ENCODE measurements around the gene MED29. TPM values are rescaled to one million over a fixed set of nuclear protein-coding genes. Genes with fewer than 3 reads are reported as not detected.
"Not testable (repeated sequence)": the region's sequence is repeated elsewhere in the genome, so short reads cannot be mapped to it uniquely, and the experiment has no call there.

Gene MED29
- total RNA-seq, 2 experiments from 2014 or later, result 28.3 to 31.3 TPM

DNA sequence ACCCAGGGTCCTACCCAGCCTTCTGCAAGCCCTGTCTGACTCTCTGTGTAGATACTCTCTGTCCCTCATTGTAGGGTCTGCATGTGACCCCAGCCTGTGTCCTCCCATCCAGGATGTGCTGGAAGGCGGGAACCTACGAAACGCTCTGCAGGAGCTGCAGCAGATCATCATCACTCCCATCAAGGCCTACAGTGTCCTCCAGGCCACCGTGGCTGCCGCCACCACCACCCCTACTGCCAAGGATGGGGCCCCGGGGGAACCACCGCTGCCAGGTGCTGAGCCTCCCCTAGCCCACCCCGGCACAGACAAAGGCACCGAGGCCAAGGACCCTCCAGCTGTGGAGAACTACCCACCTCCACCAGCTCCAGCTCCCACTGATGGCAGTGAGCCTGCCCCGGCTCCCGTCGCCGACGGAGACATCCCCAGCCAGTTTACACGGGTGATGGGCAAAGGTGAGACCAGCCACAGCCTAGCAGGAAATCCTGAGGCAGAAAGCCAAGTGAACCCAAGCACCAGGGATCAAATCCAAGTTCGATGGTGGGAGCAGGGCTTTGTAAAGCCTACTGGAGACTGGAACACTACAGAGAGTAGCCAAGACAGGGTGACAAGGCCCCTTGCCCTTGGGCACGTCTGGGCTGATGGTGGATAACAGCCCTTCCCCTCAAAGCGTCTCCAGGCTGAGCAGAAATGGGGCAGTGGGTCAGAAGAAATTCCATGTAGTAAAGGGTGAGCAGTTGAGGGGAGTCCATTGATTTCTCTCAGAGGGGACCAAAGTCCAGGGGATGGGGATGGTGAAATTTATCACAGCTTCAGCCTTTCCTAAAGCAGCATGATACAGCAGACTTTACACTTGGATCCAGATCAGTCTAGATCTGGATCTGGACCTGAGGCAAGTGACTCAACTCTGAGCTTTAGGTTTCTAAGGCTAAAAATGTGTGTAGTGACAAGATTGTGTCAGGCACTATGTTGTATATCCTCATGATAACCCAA, 13.5 kb upstream of the MED29 start:
- H3K27ac ChIP-seq (ENCODE audit: low read depth, low read length, poor library complexity, severe bottlenecking), result no peak overlapping the region
- no peak for TF ChIP-seq EZH2phosphoT487 (IDR thresholded peaks at IDR 0.05; ENCODE audit: borderline replicate concordance, low read depth, low read length)
- TF ChIP-seq, protein P1, sequence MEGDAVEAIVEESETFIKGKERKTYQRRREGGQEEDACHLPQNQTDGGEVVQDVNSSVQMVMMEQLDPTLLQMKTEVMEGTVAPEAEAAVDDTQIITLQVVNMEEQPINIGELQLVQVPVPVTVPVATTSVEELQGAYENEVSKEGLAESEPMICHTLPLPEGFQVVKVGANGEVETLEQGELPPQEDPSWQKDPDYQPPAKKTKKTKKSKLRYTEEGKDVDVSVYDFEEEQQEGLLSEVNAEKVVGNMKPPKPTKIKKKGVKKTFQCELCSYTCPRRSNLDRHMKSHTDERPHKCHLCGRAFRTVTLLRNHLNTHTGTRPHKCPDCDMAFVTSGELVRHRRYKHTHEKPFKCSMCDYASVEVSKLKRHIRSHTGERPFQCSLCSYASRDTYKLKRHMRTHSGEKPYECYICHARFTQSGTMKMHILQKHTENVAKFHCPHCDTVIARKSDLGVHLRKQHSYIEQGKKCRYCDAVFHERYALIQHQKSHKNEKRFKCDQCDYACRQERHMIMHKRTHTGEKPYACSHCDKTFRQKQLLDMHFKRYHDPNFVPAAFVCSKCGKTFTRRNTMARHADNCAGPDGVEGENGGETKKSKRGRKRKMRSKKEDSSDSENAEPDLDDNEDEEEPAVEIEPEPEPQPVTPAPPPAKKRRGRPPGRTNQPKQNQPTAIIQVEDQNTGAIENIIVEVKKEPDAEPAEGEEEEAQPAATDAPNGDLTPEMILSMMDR (conservative IDR thresholded peaks at IDR 0.05; ENCODE audit: low read length), result no peak
- ChIA-PET CTCF (ENCODE audit: unreplicated experiment) (no interaction called here), POLR2A (no interaction called here)
- no peak for DNase-seq (ENCODE audit: low spot score)
- H3K36me3 ChIP-seq (ENCODE audit: insufficient read depth, low read length), result peaks cover 85% of the 10 kb centered on the region
- H2AFZ ChIP-seq (ENCODE audit: low read length), result no peak overlapping the region
- no peaks in the 10 kb centered on the region for H4K20me1 ChIP-seq (ENCODE audit: insufficient read depth, low read length)
- no peaks in the 10 kb centered on the region for H3K9me2 ChIP-seq (ENCODE audit: insufficient read depth, low read length)
- BruUV-seq (replicated peaks), result no TSS peak
- intact Hi-C loops (cut with micrococcal nuclease; ENCODE audit: unreplicated experiment), result no loop called here
- no peak overlapping the region for H3K4me3 ChIP-seq (ENCODE audit: low read depth, low read length, poor library complexity, severe bottlenecking)
- no peaks in the 10 kb centered on the region for H3K4me1 ChIP-seq (ENCODE audit: insufficient read depth, low read length, poor library complexity, severe bottlenecking)
- no peaks in the 10 kb centered on the region for H3K79me2 ChIP-seq (ENCODE audit: insufficient read depth, low read depth, low read length)
- no peaks in the 10 kb centered on the region for H3K9me3 ChIP-seq (ENCODE audit: low read length)
- H3K4me2 ChIP-seq (ENCODE audit: low read length), result no peak overlapping the region

DNA sequence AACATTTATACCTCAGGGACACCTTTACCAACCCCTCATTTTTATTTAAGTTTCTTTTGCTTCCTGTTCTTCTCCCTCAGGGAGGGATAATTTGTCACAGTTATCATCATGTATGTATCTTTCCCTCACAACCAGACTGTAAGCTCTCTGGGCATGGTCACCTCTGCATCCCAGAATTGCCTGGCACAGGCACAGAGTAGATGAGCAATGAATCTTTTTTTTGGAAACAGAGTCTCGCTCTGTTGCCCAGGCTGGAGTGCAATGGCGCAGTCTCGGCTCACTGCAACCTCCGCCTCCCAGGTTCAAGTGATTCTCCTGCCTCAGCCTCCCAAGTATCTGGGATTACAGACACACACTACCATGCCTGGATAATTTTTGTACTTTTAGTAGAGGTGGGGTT, 11.8 kb upstream of the MED29 start:
- H3K4me1 ChIP-seq (ENCODE audit: insufficient read depth, low read length, poor library complexity, severe bottlenecking); H3K27ac ChIP-seq (ENCODE audit: low read depth, low read length, poor library complexity, severe bottlenecking); BruUV-seq (replicated peaks); POLR2A ChIA-PET; H3K4me2 ChIP-seq (ENCODE audit: low read length); H3K9me2 ChIP-seq (ENCODE audit: insufficient read depth, low read length); H4K20me1 ChIP-seq (ENCODE audit: insufficient read depth, low read length); H3K9me3 ChIP-seq (ENCODE audit: low read length); DNase-seq (ENCODE audit: low spot score); H2AFZ ChIP-seq (ENCODE audit: low read length); intact Hi-C loops (cut with micrococcal nuclease; ENCODE audit: unreplicated experiment); CTCF ChIA-PET (ENCODE audit: unreplicated experiment); H3K4me3 ChIP-seq (ENCODE audit: low read depth, low read length, poor library complexity, severe bottlenecking); H3K79me2 ChIP-seq (ENCODE audit: insufficient read depth, low read depth, low read length): not testable (repeated sequence)
- H3K36me3 ChIP-seq (ENCODE audit: insufficient read depth, low read length), result peaks cover 84% of the 10 kb centered on the region

- DNase-seq (ENCODE audit: low spot score), result no peak
- Histone ChIP-seq H3K9me2 (ENCODE audit: insufficient read depth, low read length) (no peaks in the 10 kb centered on the region), H3K4me2 (ENCODE audit: low read length) (no peak overlapping the region), H3K36me3 (ENCODE audit: insufficient read depth, low read length) (peaks cover 89% of the 10 kb centered on the region), H3K27ac (ENCODE audit: low read depth, low read length, poor library complexity, severe bottlenecking) (no peak overlapping the region), H3K4me3 (ENCODE audit: low read depth, low read length, poor library complexity, severe bottlenecking) (no peak overlapping the region), H3K4me1 (ENCODE audit: insufficient read depth, low read length, poor library complexity, severe bottlenecking) (no peaks in the 10 kb centered on the region), H2AFZ (ENCODE audit: low read length) (no peak overlapping the region), H3K9me3 (ENCODE audit: low read length) (no peaks in the 10 kb centered on the region), H4K20me1 (ENCODE audit: insufficient read depth, low read length) (0 out of 2 replicates have a peak, but pooled peaks cover 3% of the 10 kb centered on the region), H3K79me2 (ENCODE audit: insufficient read depth, low read depth, low read length) (no peaks in the 10 kb centered on the region)
- CTCF ChIA-PET (ENCODE audit: unreplicated experiment), result no interaction called here
- intact Hi-C loops (cut with micrococcal nuclease; ENCODE audit: unreplicated experiment), result no loop called here
- no TSS peak for BruUV-seq (replicated peaks)
- TF ChIP-seq EZH2phosphoT487 (IDR thresholded peaks at IDR 0.05; ENCODE audit: borderline replicate concordance, low read depth, low read length), result no peak
- TF ChIP-seq, protein P1 (conservative IDR thresholded peaks at IDR 0.05; ENCODE audit: low read length), result no peak
- POLR2A ChIA-PET, result no interaction called here
These were observed 11.2 kb upstream of the MED29 start for GRCh38 chr19:39379865-39380396.
